Smooth muscle cell (in vitro differentiated cells): ENCODE measurements around the gene ACSF2. TPM values are rescaled to one million over a fixed set of nuclear protein-coding genes. Genes with fewer than 3 reads are reported as not detected.

Experiments
- DNase-seq: peaks from one replicate; lab custom pipeline; 2025; ENCODE audit not compliant: unreplicated experiment; lab: John Stamatoyannopoulos, UW
- H2AFZ ChIP-seq: fragments of 200-600 bp; sonication (generic); 2 replicates; pipeline ENCODE4 v1.6.0; 2016; ENCODE audit warnings: antibody characterized with exemption, low read depth, mild to moderate bottlenecking
- H3F3A ChIP-seq: fragments of 200-600 bp; sonication (generic); 2 replicates; pipeline ENCODE4 v1.6.0; 2017; ENCODE audit warnings: antibody characterized with exemption, low read depth
- H3K27ac ChIP-seq: fragments of 200-600 bp; sonication (generic); 2 replicates; pipeline ENCODE4 v1.5.1; 2016; ENCODE audit warnings: low read depth, mild to moderate bottlenecking
- H3K27me3 ChIP-seq: fragments of 200-600 bp; sonication (generic); 2 replicates; pipeline ENCODE4 v1.6.1; 2016; ENCODE audit warnings: low read depth, mild to moderate bottlenecking
- H3K36me3 ChIP-seq: fragments of 200-600 bp; sonication (generic); 2 replicates; pipeline ENCODE4 v1.5.1; 2016; ENCODE audit warnings: low read depth
- H3K4me1 ChIP-seq: fragments of 200-600 bp; sonication (generic); 2 replicates; pipeline ENCODE4 v1.5.1; 2016; ENCODE audit warnings: low read depth
- H3K4me2 ChIP-seq: fragments of 200-600 bp; sonication (generic); 2 replicates; pipeline ENCODE4 v1.6.0; 2016; ENCODE audit warnings: mild to moderate bottlenecking
- H3K4me3 ChIP-seq: fragments of 200-600 bp; sonication (generic); 2 replicates; pipeline ENCODE4 v1.5.1; 2016; ENCODE audit warnings: mild to moderate bottlenecking
- H3K79me2 ChIP-seq: fragments of 200-600 bp; sonication (generic); 2 replicates; pipeline ENCODE4 v1.6.0; 2016; ENCODE audit warnings: low read depth, mild to moderate bottlenecking
- H3K9ac ChIP-seq: fragments of 200-600 bp; sonication (generic); 2 replicates; pipeline ENCODE4 v1.6.0; 2016; ENCODE audit warnings: low read depth
- H3K9me3 ChIP-seq: fragments of 200-600 bp; sonication (generic); replicated peaks from 2 replicates; pipeline ENCODE4 v1.5.1; 2016; ENCODE audit warnings: low read depth
- H4K20me1 ChIP-seq: fragments of 200-600 bp; sonication (generic); 2 replicates; pipeline ENCODE4 v1.6.0; 2016; ENCODE audit warnings: low read depth
- CTCF ChIP-seq: fragments of 200-600 bp; sonication (generic); IDR thresholded peaks from 2 replicates; pipeline ENCODE4 v1.5.1; 2017; ENCODE audit warnings: borderline replicate concordance, mild to moderate bottlenecking, antibody characterized with exemption; ENCODE audit not compliant: insufficient read depth, poor library complexity, severe bottlenecking
- WGBS: methylation state at CpG from one replicate; pipeline ENCODE4 v1.1.7; 2016; ENCODE audit warnings: low lambda C conversion rate; 5-methylcytosine and 5-hydroxymethylcytosine counted together
- polyA plus RNA-seq: library from polyadenylated mRNA; unstranded; fragments of >200 nt; fragmentation: Nextera tagmentation; extraction: Ambion mirVana; gene quantifications from 2 replicates; pipeline ENCODE4 v1.2.1, GENCODE V29; 2016
- total RNA-seq: library from RNA; depleted of rRNA; stranded (reverse); fragments of >200 nt; gene quantifications from 2 replicates; pipeline ENCODE4 v1.2.3, GENCODE V29; 2014

Gene ACSF2
- total and polyA plus RNA-seq, 2 experiments from 2014 or later: 13.7 to 16.8 TPM

- Histone ChIP-seq H3K27ac (peak overlapping the region; percentile 80), H3F3A (peaks cover 8% of the 10 kb centered on the region), H3K9me3 (no peaks in the 10 kb centered on the region), H3K4me3 (no peak overlapping the region), H3K36me3 (no peaks in the 10 kb centered on the region), H4K20me1 (no peaks in the 10 kb centered on the region), H2AFZ (no peak overlapping the region), H3K27me3 (no peaks in the 10 kb centered on the region), H3K4me2 (no peak overlapping the region), H3K79me2 (no peaks in the 10 kb centered on the region), H3K4me1 (peaks cover 25% of the 10 kb centered on the region), H3K9ac (no peak overlapping the region)
- WGBS: 73% methylated on average over 5 of the region's 5 CpGs
- DNase-seq: no peak
- peak; percentile 46 for TF ChIP-seq CTCF
Measured at GRCh38 chr17:50501054-50501453, 75.0 kb downstream of the ACSF2 start.

- Histone ChIP-seq H3K9ac (peak overlapping the region; percentile 53), H3K4me3 (no peak overlapping the region), H4K20me1 (no peaks in the 10 kb centered on the region), H2AFZ (no peak overlapping the region), H3K9me3 (no peaks in the 10 kb centered on the region), H3K4me1 (peaks cover 26% of the 10 kb centered on the region), H3K27ac (peak overlapping the region; percentile 80), H3K36me3 (no peaks in the 10 kb centered on the region), H3K27me3 (no peaks in the 10 kb centered on the region), H3K79me2 (no peaks in the 10 kb centered on the region), H3F3A (peaks cover 8% of the 10 kb centered on the region), H3K4me2 (peak overlapping the region; percentile 15)
- 79% methylated on average over 9 of the region's 9 CpGs for WGBS
- no peak for DNase-seq
- no peak for TF ChIP-seq CTCF
Measured at GRCh38 chr17:50502301-50502990, 76.4 kb downstream of the ACSF2 start.

GRCh38 chr17:50505591-50506130 lies 79.6 kb downstream of the ACSF2 start:
- Histone ChIP-seq H2AFZ (no peak overlapping the region), H3K36me3 (no peaks in the 10 kb centered on the region), H3K27me3 (no peaks in the 10 kb centered on the region), H3K79me2 (no peaks in the 10 kb centered on the region), H3K4me1 (peaks cover 36% of the 10 kb centered on the region), H4K20me1 (no peaks in the 10 kb centered on the region), H3K9me3 (no peaks in the 10 kb centered on the region), H3K27ac (no peak overlapping the region), H3K4me2 (no peak overlapping the region), H3F3A (peaks cover 19% of the 10 kb centered on the region), H3K9ac (no peak overlapping the region), H3K4me3 (no peak overlapping the region)
- DNase-seq: no peak
- 88% methylated on average over 7 of the region's 7 CpGs for WGBS
- no peak for TF ChIP-seq CTCF

- H4K20me1 ChIP-seq: no peaks in the 10 kb centered on the region
- peaks cover 36% of the 10 kb centered on the region for H3K4me1 ChIP-seq
- no peak overlapping the region for H3K9ac ChIP-seq
- DNase-seq: no peak
- H3K27me3 ChIP-seq: no peaks in the 10 kb centered on the region
- no peaks in the 10 kb centered on the region for H3K9me3 ChIP-seq
- no peak overlapping the region for H2AFZ ChIP-seq
- no peak overlapping the region for H3K27ac ChIP-seq
- TF ChIP-seq CTCF: no peak
- H3K4me2 ChIP-seq: no peak overlapping the region
- WGBS: 91% methylated on average over 7 of the region's 7 CpGs
- H3K79me2 ChIP-seq: no peaks in the 10 kb centered on the region
- H3F3A ChIP-seq: peaks cover 19% of the 10 kb centered on the region
- H3K36me3 ChIP-seq: no peaks in the 10 kb centered on the region
- no peak overlapping the region for H3K4me3 ChIP-seq
Measured at GRCh38 chr17:50506298-50506697, 80.3 kb downstream of the ACSF2 start.
